Neural progenitor cell (in vitro differentiated cells): ENCODE data around the gene ARHGAP29.

Source experiments
- EZH2phosphoT487 ChIP-seq: fragments of 200-600 bp; sonication (generic); IDR thresholded peaks from 2 replicates; pipeline ENCODE4 v1.6.1; 2017; ENCODE audit warnings: antibody characterized with exemption
- TF ChIP-seq, protein P1 (sequence below): fragments of 200-600 bp; sonication (generic); IDR thresholded peaks from 2 replicates; pipeline ENCODE4 v1.5.1; 2017; ENCODE audit warnings: antibody characterized with exemption, mild to moderate bottlenecking

DNA sequence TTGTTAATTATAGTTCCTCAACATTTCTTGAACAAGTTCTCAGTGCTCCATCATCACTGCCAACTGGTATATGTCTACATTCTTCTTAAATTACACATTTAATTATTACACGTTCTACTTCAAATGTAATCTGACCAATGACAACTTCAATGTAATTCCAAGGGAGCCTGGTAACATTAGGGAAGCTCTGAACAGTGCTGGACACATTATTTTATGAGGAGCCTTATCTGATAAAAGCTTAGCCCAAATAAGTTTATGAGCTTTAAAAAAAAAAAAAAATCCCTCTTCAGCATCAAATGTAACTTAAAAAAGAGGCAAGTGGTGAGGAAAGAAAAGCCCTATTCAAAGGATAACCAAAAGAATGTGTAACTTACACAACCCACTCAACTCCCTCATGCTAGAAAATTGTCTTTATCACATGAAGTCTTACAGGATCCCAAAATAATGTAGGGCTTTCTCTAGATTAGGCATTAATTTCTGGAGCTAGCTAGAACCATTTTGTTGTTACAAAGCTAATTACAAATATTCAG, 81.2 kb downstream of the ARHGAP29 start:
- TF ChIP-seq, protein P1, sequence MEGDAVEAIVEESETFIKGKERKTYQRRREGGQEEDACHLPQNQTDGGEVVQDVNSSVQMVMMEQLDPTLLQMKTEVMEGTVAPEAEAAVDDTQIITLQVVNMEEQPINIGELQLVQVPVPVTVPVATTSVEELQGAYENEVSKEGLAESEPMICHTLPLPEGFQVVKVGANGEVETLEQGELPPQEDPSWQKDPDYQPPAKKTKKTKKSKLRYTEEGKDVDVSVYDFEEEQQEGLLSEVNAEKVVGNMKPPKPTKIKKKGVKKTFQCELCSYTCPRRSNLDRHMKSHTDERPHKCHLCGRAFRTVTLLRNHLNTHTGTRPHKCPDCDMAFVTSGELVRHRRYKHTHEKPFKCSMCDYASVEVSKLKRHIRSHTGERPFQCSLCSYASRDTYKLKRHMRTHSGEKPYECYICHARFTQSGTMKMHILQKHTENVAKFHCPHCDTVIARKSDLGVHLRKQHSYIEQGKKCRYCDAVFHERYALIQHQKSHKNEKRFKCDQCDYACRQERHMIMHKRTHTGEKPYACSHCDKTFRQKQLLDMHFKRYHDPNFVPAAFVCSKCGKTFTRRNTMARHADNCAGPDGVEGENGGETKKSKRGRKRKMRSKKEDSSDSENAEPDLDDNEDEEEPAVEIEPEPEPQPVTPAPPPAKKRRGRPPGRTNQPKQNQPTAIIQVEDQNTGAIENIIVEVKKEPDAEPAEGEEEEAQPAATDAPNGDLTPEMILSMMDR = no peak
- no peak for TF ChIP-seq EZH2phosphoT487
